Vagina (tissue), 2 donors: ENCODE results near the gene EIF3D.

ENCODE experiments used
- POLR2AphosphoS5 ChIP-seq, 2 donors: sonication (generic); formaldehyde crosslinking; IDR thresholded peaks; one replicate each; pipeline ENCODE4 v1.9.0; 2017; ENCODE audit warnings: antibody characterized with exemption in 2 of 2, mild to moderate bottlenecking in 2 of 2, low read depth in 1 of 2; ENCODE audit not compliant: insufficient read depth in 1 of 2
- TF ChIP-seq, protein P1 (sequence below), 3 experiments: fragments of 450-650 bp in 2 of 3; fragments of 200-600 bp in 1 of 3; sonication (generic) in 1 of 3; IDR thresholded peaks; one replicate each; pipeline ENCODE4 v1.5.1; 2017 to 2019; ENCODE audit warnings: antibody characterized with exemption in 3 of 3, mild to moderate bottlenecking in 2 of 3, moderate library complexity in 2 of 3

DNA sequence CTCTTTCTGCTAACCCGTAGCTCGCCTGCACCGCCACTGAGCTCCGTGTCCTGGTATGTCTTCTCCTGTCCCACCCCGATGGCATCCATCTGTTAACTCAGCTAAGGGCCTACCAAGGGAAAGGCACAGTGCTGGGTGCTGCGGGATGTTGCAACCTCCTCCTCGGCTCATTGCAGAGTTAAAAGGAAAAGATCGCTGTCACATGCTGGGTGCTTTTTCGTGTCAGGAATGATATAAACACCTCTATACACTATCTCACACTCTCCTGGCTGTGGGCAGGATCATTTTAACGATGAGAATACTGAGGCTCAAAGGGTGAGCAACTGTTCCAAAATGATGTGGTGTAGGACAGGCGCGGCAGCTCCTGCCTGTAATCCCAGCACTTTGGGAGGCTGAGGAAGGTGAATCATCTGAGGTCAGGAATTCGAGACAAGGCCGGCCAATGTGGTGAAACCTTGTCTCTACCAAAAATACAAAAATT is 57.6 kb downstream of the EIF3D start:
- TF ChIP-seq POLR2AphosphoS5 (IDR thresholded peaks at IDR 0.05; ENCODE audit: insufficient read depth in 1 of 2, low read depth in 1 of 2): no peak
- TF ChIP-seq, protein P1, sequence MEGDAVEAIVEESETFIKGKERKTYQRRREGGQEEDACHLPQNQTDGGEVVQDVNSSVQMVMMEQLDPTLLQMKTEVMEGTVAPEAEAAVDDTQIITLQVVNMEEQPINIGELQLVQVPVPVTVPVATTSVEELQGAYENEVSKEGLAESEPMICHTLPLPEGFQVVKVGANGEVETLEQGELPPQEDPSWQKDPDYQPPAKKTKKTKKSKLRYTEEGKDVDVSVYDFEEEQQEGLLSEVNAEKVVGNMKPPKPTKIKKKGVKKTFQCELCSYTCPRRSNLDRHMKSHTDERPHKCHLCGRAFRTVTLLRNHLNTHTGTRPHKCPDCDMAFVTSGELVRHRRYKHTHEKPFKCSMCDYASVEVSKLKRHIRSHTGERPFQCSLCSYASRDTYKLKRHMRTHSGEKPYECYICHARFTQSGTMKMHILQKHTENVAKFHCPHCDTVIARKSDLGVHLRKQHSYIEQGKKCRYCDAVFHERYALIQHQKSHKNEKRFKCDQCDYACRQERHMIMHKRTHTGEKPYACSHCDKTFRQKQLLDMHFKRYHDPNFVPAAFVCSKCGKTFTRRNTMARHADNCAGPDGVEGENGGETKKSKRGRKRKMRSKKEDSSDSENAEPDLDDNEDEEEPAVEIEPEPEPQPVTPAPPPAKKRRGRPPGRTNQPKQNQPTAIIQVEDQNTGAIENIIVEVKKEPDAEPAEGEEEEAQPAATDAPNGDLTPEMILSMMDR (IDR thresholded peaks at IDR 0.05): no peak
